Endothelial cell of umbilical vein (primary cell): Measurements from ENCODE around the gene BRCA2. TPM values are rescaled to one million over a fixed set of nuclear protein-coding genes. Genes with fewer than 3 reads are reported as not detected.

Experiments used
- BruUV-seq: library from RNA; stranded (reverse); fragments of 400-500 nt; replicated peaks from 2 replicates; lab custom pipeline; 2021; lab: Mats Ljungman, UMichigan
- CTCF ChIA-PET: fragments of 300-600, 350-600 bp; sonication (Branson Sonifier 250); formaldehyde crosslinking; loops from one replicate; lab custom pipeline; 2021; ENCODE audit warnings: antibody characterized with exemption, inconsistent platforms; lab: Charles Lee
- POLR2A ChIA-PET: fragments of 300-600, 350-600 bp; sonication (Branson Sonifier 250); formaldehyde crosslinking; loops from one replicate; lab custom pipeline; 2021; ENCODE audit warnings: antibody characterized with exemption, inconsistent platforms; lab: Charles Lee
- DNase-seq: peaks from one replicate; pipeline ENCODE4 v3.0.0-alpha.2; 2011; ENCODE audit warnings: low read depth, low spot score
- FAIRE-seq: peaks from 2 replicates; lab custom pipeline; 2011; peaks lifted over from hg19 to GRCh38; lab: Jason Lieb, UNC
- H2AFZ ChIP-seq: 2 replicates; pipeline ENCODE4 v1.6.0; 2012; ENCODE audit warnings: low read depth, low read length, control low read depth, inconsistent platforms
- H3K27ac ChIP-seq: 2 replicates; pipeline ENCODE4 v1.5.1; 2011; ENCODE audit warnings: low read depth, mild to moderate bottlenecking, control low read depth, low read length, moderate library complexity; ENCODE audit not compliant: insufficient read depth
- H3K27me3 ChIP-seq, 2 experiments: 2 replicates each; pipeline versions ENCODE4 v1.6.0 to v1.6.1; 2011; ENCODE audit warnings: low read length in 2 of 2, mixed read lengths in 1 of 2; ENCODE audit not compliant: control insufficient read depth in 2 of 2, insufficient read depth in 2 of 2
- H3K36me3 ChIP-seq, 2 experiments: 2 replicates in 1 of 2; 3 replicates in 1 of 2; pipeline ENCODE4 v1.5.1; 2011; ENCODE audit warnings: low read length in 2 of 2, mild to moderate bottlenecking in 1 of 2, moderate library complexity in 1 of 2; ENCODE audit not compliant: control insufficient read depth in 2 of 2, insufficient read depth in 2 of 2; ENCODE audit errors: extremely low read depth in 1 of 2
- H3K4me1 ChIP-seq: 3 replicates; pipeline ENCODE4 v1.5.1; 2011; ENCODE audit warnings: mild to moderate bottlenecking, low read length; ENCODE audit not compliant: control insufficient read depth, insufficient read depth; ENCODE audit errors: extremely low read depth
- H3K4me2 ChIP-seq: 2 replicates; pipeline ENCODE4 v1.6.1; 2011; ENCODE audit warnings: low read length, control low read depth, mixed read lengths; ENCODE audit not compliant: insufficient read depth
- H3K4me3 ChIP-seq, 3 experiments: fragments of 200-600 bp in 1 of 3; sonication (generic), shearing (Covaris generic) in 1 of 3; replicated peaks in 1 of 3; 2 replicates each; pipeline ENCODE4 v1.5.1; 2011 to 2016; ENCODE audit warnings: control low read depth in 3 of 3, low read length in 3 of 3, mild to moderate bottlenecking in 2 of 3, inconsistent platforms in 1 of 3, low read depth in 1 of 3, moderate library complexity in 1 of 3; ENCODE audit not compliant: insufficient read depth in 1 of 3
- H3K79me2 ChIP-seq: 2 replicates; pipeline ENCODE4 v1.6.0; 2012; ENCODE audit warnings: low read length, inconsistent platforms; ENCODE audit not compliant: control insufficient read depth, insufficient read depth
- H3K9ac ChIP-seq: replicated peaks from 2 replicates; pipeline ENCODE3; 2011; ENCODE audit warnings: low read length, control low read depth; ENCODE audit not compliant: insufficient read depth; ENCODE audit errors: extremely low read depth
- H3K9me1 ChIP-seq: replicated peaks from 3 replicates; pipeline ENCODE4 v1.6.0; 2011; ENCODE audit warnings: mild to moderate bottlenecking, low read length; ENCODE audit not compliant: control insufficient read depth, insufficient read depth; ENCODE audit errors: extremely low read depth
- H3K9me3 ChIP-seq: replicated peaks from 2 replicates; pipeline ENCODE4 v1.5.1; 2012; ENCODE audit warnings: low read length, inconsistent platforms; ENCODE audit not compliant: control insufficient read depth, insufficient read depth
- H4K20me1 ChIP-seq: replicated peaks from 2 replicates; pipeline ENCODE3; 2011; ENCODE audit warnings: mild to moderate bottlenecking, low read length; ENCODE audit not compliant: control insufficient read depth, insufficient read depth; ENCODE audit errors: extremely low read depth
- CTCF ChIP-seq, 2 donors: IDR thresholded peaks; 1 replicate in 1 of 2; 2 replicates in 1 of 2; pipeline ENCODE4 v1.5.1; 2011; ENCODE audit warnings: low read length in 2 of 2, mild to moderate bottlenecking in 2 of 2, moderate library complexity in 2 of 2, control low read depth in 1 of 2, inconsistent platforms in 1 of 2, low read depth in 1 of 2; ENCODE audit not compliant: insufficient read depth in 1 of 2; ENCODE audit errors: extremely low read depth in 1 of 2
- EZH2 ChIP-seq: IDR thresholded peaks from 2 replicates; pipeline ENCODE4 v1.6.1; 2012; ENCODE audit warnings: borderline replicate concordance, low read depth, mild to moderate bottlenecking, moderate library complexity, low read length, inconsistent platforms; ENCODE audit not compliant: severe bottlenecking
- JUN ChIP-seq: IDR thresholded peaks from 2 replicates; pipeline ENCODE4 v1.6.1; 2011; ENCODE audit warnings: borderline replicate concordance, low read depth; ENCODE audit not compliant: insufficient read length, insufficient read depth
- POLR2AphosphoS5 ChIP-seq: IDR thresholded peaks from 2 replicates; pipeline ENCODE4 v1.6.1; 2012; ENCODE audit warnings: low read depth, mild to moderate bottlenecking, control low read depth, low read length, moderate library complexity; ENCODE audit not compliant: insufficient read depth
- dilution Hi-C: fragments of 300-500 bp; cut with MboI; formaldehyde crosslinking; loops from one replicate; pipeline ENCODE4 v1.15.0; 2019; ENCODE audit warnings: low sequenced_read_pairs; ENCODE audit not compliant: extremely low pct_ligation_motif_present
- intact Hi-C: fragments of 100-400 bp; cut with micrococcal nuclease; formaldehyde crosslinking; loops from one replicate; pipeline ENCODE4 v1.10.0; 2022
- polyA plus RNA-seq, 4 experiments: library from polyadenylated mRNA; depleted of rRNA in 3 of 4; stranded (reverse) in 3 of 4; unstranded in 1 of 4; fragments of >200 nt; gene quantifications; 2 replicates each; pipeline versions ENCODE4 v1.2.1 to v1.2.3, GENCODE V29; 2011 to 2012; ENCODE audit warnings: missing spikeins in 1 of 4
- total RNA-seq: library from RNA; stranded (reverse); gene quantifications from 2 replicates; pipeline ENCODE4 v1.2.3, GENCODE V29; 2021

The BRCA2 gene
- total and polyA plus RNA-seq, 2 donors (not counting 3 experiments of a cell fraction or from before 2014, with no cell fraction given): 2.9 to 17.5 TPM

- FAIRE-seq (no peak), DNase-seq (peak; percentile 43)
- H3K4me3 ChIP-seq: no peak overlapping the region
- H3K9me1 ChIP-seq: no peaks in the 10 kb centered on the region
- H3K79me2 ChIP-seq: no peaks in the 10 kb centered on the region
- no peaks in the 10 kb centered on the region for H3K9me3 ChIP-seq
- ChIA-PET CTCF (interaction anchor here (0.8 to 3.0 kb wide), 4 partner anchors 14 to 533 kb away, joined by 3 to 13 read pairs (median 4); no protein-coding TSS in a partner anchor), POLR2A (no interaction called here)
- intact Hi-C loops: loop anchor here (1.0 to 10.0 kb wide), 2 partner anchors 424 to 528 kb away; no protein-coding TSS in a partner anchor
- no peak overlapping the region for H2AFZ ChIP-seq
- no peak overlapping the region for H3K9ac ChIP-seq
- BruUV-seq: no TSS peak
- no peak overlapping the region for H3K4me2 ChIP-seq
- H3K4me1 ChIP-seq: no peaks in the 10 kb centered on the region
- no peaks in the 10 kb centered on the region for H3K36me3 ChIP-seq
- H3K27ac ChIP-seq: no peak overlapping the region
- TF ChIP-seq POLR2AphosphoS5 (no peak), CTCF (IDR thresholded peaks at IDR 0.05; ENCODE audit: extremely low read depth in 1 of 2, insufficient read depth in 1 of 2, low read depth in 1 of 2, low read length in 2 of 2) (peak in 1 of 2 donors; percentile 43), JUN (no peak)
- no peaks in the 10 kb centered on the region for H4K20me1 ChIP-seq
- H3K27me3 ChIP-seq: no peaks in the 10 kb centered on the region
- dilution Hi-C loops: no loop called here
These were observed 127.8 kb downstream of the BRCA2 start for GRCh38 chr13:32443111-32443510.

GRCh38 chr13:32445461-32445860, 130.2 kb downstream of the BRCA2 start:
- CTCF ChIA-PET: no interaction called here
- DNase-seq (no peak), FAIRE-seq (no peak)
- BruUV-seq: no TSS peak
- dilution Hi-C loops: no loop called here
- Histone ChIP-seq H4K20me1 (no peaks in the 10 kb centered on the region), H3K4me2 (no peak overlapping the region), H3K27ac (no peak overlapping the region), H3K79me2 (no peaks in the 10 kb centered on the region), H3K9ac (no peak overlapping the region), H3K4me3 (no peak overlapping the region), H3K36me3 (no peaks in the 10 kb centered on the region), H2AFZ (no peak overlapping the region), H3K27me3 (no peaks in the 10 kb centered on the region), H3K4me1 (no peaks in the 10 kb centered on the region), H3K9me3 (no peaks in the 10 kb centered on the region), H3K9me1 (no peaks in the 10 kb centered on the region)
- POLR2A ChIA-PET: no interaction called here
- TF ChIP-seq EZH2: no peak
- intact Hi-C loops: loop anchor here (10.0 kb wide), 1 partner anchor 531 kb away; no protein-coding TSS in a partner anchor
